T-cell (primary cell): ENCODE measurements around the gene EEF1A2. TPM values are rescaled to one million over a fixed set of nuclear protein-coding genes. Genes with fewer than 3 reads are reported as not detected.

ENCODE experiments used
- ATAC-seq, 4 experiments: fragments of 200-7000 bp in 3 of 4; fragments of 150-1000 bp in 1 of 4; cut with Tn5 transposase; replicated peaks in 1 of 4; 1 replicate in 3 of 4; 2 replicates in 1 of 4; pipeline ENCODE4 v1.10.0; 2021; ENCODE audit warnings: moderate library complexity in 3 of 4, mild to moderate bottlenecking in 2 of 4, moderate number of reproducible peaks in 1 of 4
- CTCF ChIA-PET, 2 donors: fragments of 300-600 bp; sonication (Branson Sonifier 250); formaldehyde crosslinking; loops; one replicate each; lab custom pipeline; 2022; ENCODE audit warnings: antibody characterized with exemption in 2 of 2; lab: Charles Lee
- POLR2A ChIA-PET, 2 donors: fragments of 300-600 bp; sonication (Branson Sonifier 250); formaldehyde crosslinking; loops; one replicate each; lab custom pipeline; 2022; ENCODE audit warnings: antibody characterized with exemption in 2 of 2; lab: Charles Lee
- DNase-seq, 35 experiments: peaks; one replicate each; pipeline versions ENCODE4 v3.0.0 to v3.0.0-alpha.2; 2013 to 2023
- H3K27ac ChIP-seq: one replicate; pipeline ENCODE4 v1.5.1; 2013; ENCODE audit warnings: low read length
- H3K27me3 ChIP-seq, 2 experiments: replicated peaks in 1 of 2; 1 replicate in 1 of 2; 2 replicates in 1 of 2; pipeline versions ENCODE4 v1.6.1 to v1.7.0; 2013; ENCODE audit warnings: low read length in 1 of 2, mixed read lengths in 1 of 2; ENCODE audit not compliant: control insufficient read depth in 2 of 2, insufficient read depth in 2 of 2; ENCODE audit errors: extremely low read depth in 1 of 2
- H3K36me3 ChIP-seq, 2 donors: 1 replicate in 1 of 2; 2 replicates in 1 of 2; pipeline versions ENCODE4 v1.6.1 to v1.7.0; 2013; ENCODE audit warnings: low read length in 1 of 2; ENCODE audit not compliant: control insufficient read depth in 2 of 2, insufficient read depth in 1 of 2; ENCODE audit errors: extremely low read depth in 1 of 2
- H3K4me1 ChIP-seq, 2 experiments: 1 replicate in 1 of 2; 2 replicates in 1 of 2; pipeline versions ENCODE4 v1.6.1 to v1.7.0; 2013; ENCODE audit warnings: low read length in 2 of 2, mixed read lengths in 1 of 2; ENCODE audit not compliant: insufficient read depth in 2 of 2, control insufficient read depth in 1 of 2; ENCODE audit errors: extremely low read depth in 1 of 2
- H3K4me3 ChIP-seq, 2 donors: 1 replicate in 1 of 2; 2 replicates in 1 of 2; pipeline versions ENCODE4 v1.5.1 to v1.7.0; 2013; ENCODE audit warnings: mild to moderate bottlenecking in 2 of 2, low read length in 1 of 2, moderate library complexity in 1 of 2; ENCODE audit not compliant: control insufficient read depth in 1 of 2; ENCODE audit errors: extremely low read depth in 1 of 2
- H3K9me3 ChIP-seq: 2 replicates; pipeline ENCODE4 v1.7.0; 2013
- H3K27ac Mint-ChIP-seq, 2 donors: one replicate each; pipeline ENCODE4 v1.8.0; 2020 to 2021; ENCODE audit warnings: mild to moderate bottlenecking in 2 of 2, mixed read lengths in 2 of 2
- H3K27me3 Mint-ChIP-seq, 2 donors: one replicate each; pipeline ENCODE4 v1.8.0; 2021 to 2022; ENCODE audit warnings: mixed read lengths in 2 of 2
- H3K36me3 Mint-ChIP-seq: one replicate; pipeline ENCODE4 v1.8.0; 2021; ENCODE audit warnings: mixed read lengths
- H3K4me1 Mint-ChIP-seq, 3 donors: one replicate each; pipeline ENCODE4 v1.8.0; 2020 to 2022; ENCODE audit warnings: mixed read lengths in 3 of 3, mild to moderate bottlenecking in 1 of 3
- H3K4me3 Mint-ChIP-seq, 3 donors: one replicate each; pipeline ENCODE4 v1.8.0; 2020 to 2022; ENCODE audit warnings: mild to moderate bottlenecking in 3 of 3, mixed read lengths in 3 of 3, moderate library complexity in 3 of 3
- H3K9me3 Mint-ChIP-seq, 3 donors: one replicate each; pipeline ENCODE4 v1.8.0; 2020 to 2022; ENCODE audit warnings: mixed read lengths in 3 of 3
- WGBS: methylation state at CpG from one replicate; pipeline ENCODE4 v1.1.5; 2013; ENCODE audit warnings: missing lambda C conversion rate; ENCODE audit not compliant: insufficient coverage; 5-methylcytosine and 5-hydroxymethylcytosine counted together
- total RNA-seq, 35 experiments: library from RNA in 6 of 35; stranded (reverse) in 6 of 35; fragments of 120-200 nt in 1 of 35; gene quantifications; one replicate each; pipeline versions ENCODE4 v1.2.1 to v1.2.4 and lab custom pipeline; 2013 to 2026

Gene EEF1A2
- total RNA-seq, 5 donors from 2014 or later (not counting 1 experiment from before 2014, with no cell fraction given), result 0.50 to 3.1 (median 1.1) TPM

- Histone ChIP-seq H3K9me3 (no peaks in the 10 kb centered on the region), H3K4me3 (no peak overlapping the region), H3K4me1 (peaks cover 0 to 4% of the 10 kb centered on the region in 2 experiments), H3K27ac (no peak overlapping the region), H3K36me3 (no peaks in the 10 kb centered on the region), H3K27me3 (peaks cover 0 to 52% of the 10 kb centered on the region in 2 experiments)
- Mint-ChIP-seq H3K27ac (no peak overlapping the region), H3K4me1 (peaks cover under 1 to 2% (median under 1%) of the 10 kb centered on the region in 3 donors), H3K36me3 (no peaks in the 10 kb centered on the region), H3K9me3 (peaks cover 0 to 4% (median 0%) of the 10 kb centered on the region in 3 donors), H3K4me3 (no peak overlapping the region), H3K27me3 (peaks cover 10 to 17% of the 10 kb centered on the region in 2 donors)
- 57% methylated on average over 5 of the region's 16 CpGs for WGBS
- no peak for DNase-seq
- ChIA-PET CTCF (no interaction called here), POLR2A (interaction anchor here in 1 of 2 donors (0.6 kb wide), 1 partner anchor 166 kb away, joined by 6 read pairs; no protein-coding TSS in a partner anchor)
- no peak for ATAC-seq
These were observed 51.6 kb downstream of the EEF1A2 start for GRCh38 chr20:63447320-63447719.

DNA sequence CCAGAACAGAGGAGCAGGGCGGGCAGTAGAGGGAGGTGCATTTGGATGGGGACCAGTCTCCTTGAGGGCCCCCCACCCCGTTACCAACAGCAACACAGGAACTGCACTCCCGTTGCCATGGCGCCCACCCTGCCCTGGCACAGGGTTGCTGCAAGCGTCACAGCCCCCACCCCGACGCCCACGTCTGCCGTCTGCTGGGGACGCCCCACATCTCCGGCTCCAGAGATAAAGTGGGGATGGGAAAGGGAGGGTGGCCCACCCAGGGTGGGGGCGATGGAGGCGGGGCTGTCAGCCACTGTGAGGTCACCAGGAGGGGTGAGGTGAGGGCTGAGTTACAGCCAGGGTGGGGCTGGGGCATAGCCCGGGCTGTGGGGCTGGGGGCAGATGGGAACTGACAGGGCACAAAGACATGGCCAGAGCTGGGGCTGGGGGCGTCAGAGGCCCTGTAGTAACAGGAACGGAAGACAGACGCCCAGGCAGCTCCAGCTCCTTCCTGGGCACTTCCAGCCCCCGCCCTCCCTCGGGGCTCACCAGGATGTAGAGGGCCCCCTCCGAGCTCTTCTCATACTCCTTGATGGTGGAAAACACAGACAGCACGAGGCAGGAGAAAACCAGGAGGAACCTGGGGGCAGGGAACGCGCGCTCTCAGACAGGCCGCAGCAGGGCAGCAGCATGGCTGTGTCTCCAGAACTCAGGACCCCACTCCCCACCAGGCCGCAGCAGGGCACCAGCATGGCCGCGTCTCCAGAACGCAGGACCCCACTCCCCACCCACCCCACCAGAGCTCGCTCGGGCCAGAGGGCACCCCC, 52.5 kb downstream of the EEF1A2 start:
- Histone ChIP-seq H3K4me3 (no peak overlapping the region), H3K9me3 (no peaks in the 10 kb centered on the region), H3K36me3 (no peaks in the 10 kb centered on the region), H3K27me3 (peaks cover 0 to 55% of the 10 kb centered on the region in 2 experiments), H3K4me1 (peaks cover 0 to 13% of the 10 kb centered on the region in 2 experiments), H3K27ac (no peak overlapping the region)
- DNase-seq (no peak), ATAC-seq (peak in 1 of 4 experiments; percentile 27)
- Mint-ChIP-seq H3K9me3 (peaks cover 0 to 4% (median 0%) of the 10 kb centered on the region in 3 donors), H3K27me3 (peaks cover 10 to 16% of the 10 kb centered on the region in 2 donors), H3K4me3 (no peak overlapping the region), H3K36me3 (no peaks in the 10 kb centered on the region), H3K4me1 (peaks cover 9 to 11% (median 10%) of the 10 kb centered on the region in 3 donors), H3K27ac (no peak overlapping the region)
- POLR2A ChIA-PET, result no interaction called here
- 58% methylated on average over 24 of the region's 31 CpGs for WGBS
- CTCF ChIA-PET, result no interaction called here

- ChIA-PET CTCF (no interaction called here), POLR2A (no interaction called here)
- Mint-ChIP-seq H3K27me3 (peaks cover 10 to 17% of the 10 kb centered on the region in 2 donors), H3K27ac (no peak overlapping the region), H3K4me3 (no peak overlapping the region), H3K9me3 (peaks cover 0 to 4% (median 0%) of the 10 kb centered on the region in 3 donors), H3K36me3 (no peaks in the 10 kb centered on the region), H3K4me1 (peaks cover 13 to 15% (median 14%) of the 10 kb centered on the region in 3 donors)
- 70% methylated on average over 14 of the region's 15 CpGs for WGBS
- H3K36me3 ChIP-seq, result no peaks in the 10 kb centered on the region
- H3K9me3 ChIP-seq, result no peaks in the 10 kb centered on the region
- peaks cover 2 to 24% of the 10 kb centered on the region in 2 experiments for H3K4me1 ChIP-seq
- ATAC-seq (no peak), DNase-seq (no peak)
- H3K4me3 ChIP-seq, result no peak overlapping the region
- no peak overlapping the region for H3K27ac ChIP-seq
- H3K27me3 ChIP-seq, result peaks cover 0 to 63% of the 10 kb centered on the region in 2 experiments
These were observed 53.7 kb downstream of the EEF1A2 start for GRCh38 chr20:63445075-63445734.

GRCh38 chr20:63444548-63444947, 54.3 kb downstream of the EEF1A2 start:
- DNase-seq (no peak), ATAC-seq (no peak)
- CTCF ChIA-PET, result no interaction called here
- H3K27ac ChIP-seq, result no peak overlapping the region
- H3K4me1 Mint-ChIP-seq, result peaks cover 13 to 15% (median 14%) of the 10 kb centered on the region in 3 donors
- H3K36me3 ChIP-seq, result no peaks in the 10 kb centered on the region
- no peak overlapping the region for H3K4me3 Mint-ChIP-seq
- H3K27me3 ChIP-seq, result peaks cover 0 to 65% of the 10 kb centered on the region in 2 experiments
- no peaks in the 10 kb centered on the region for H3K9me3 ChIP-seq
- H3K4me3 ChIP-seq, result no peak overlapping the region
- WGBS, result 96% methylated on average over 17 of the region's 24 CpGs
- H3K9me3 Mint-ChIP-seq, result peaks cover 0 to 4% (median 0%) of the 10 kb centered on the region in 3 donors
- POLR2A ChIA-PET, result no interaction called here
- H3K27ac Mint-ChIP-seq, result no peak overlapping the region
- peaks cover 2 to 25% of the 10 kb centered on the region in 2 experiments for H3K4me1 ChIP-seq
- peaks cover 10 to 17% of the 10 kb centered on the region in 2 donors for H3K27me3 Mint-ChIP-seq
- H3K36me3 Mint-ChIP-seq, result no peaks in the 10 kb centered on the region

- ATAC-seq, result no peak
These were observed 55.1 kb downstream of the EEF1A2 start for GRCh38 chr20:63443606-63444395.

More at GRCh38 chr20:63443606-63444395, 55.1 kb downstream of the EEF1A2 start:
- Mint-ChIP-seq H3K4me1 (peaks cover 13 to 15% (median 14%) of the 10 kb centered on the region in 3 donors), H3K36me3 (no peaks in the 10 kb centered on the region), H3K27me3 (peaks cover 10 to 15% of the 10 kb centered on the region in 2 donors), H3K27ac (no peak overlapping the region), H3K9me3 (peaks cover 0 to 4% (median 0%) of the 10 kb centered on the region in 3 donors), H3K4me3 (no peak overlapping the region)
- no peaks in the 10 kb centered on the region for H3K9me3 ChIP-seq
- ChIA-PET CTCF (no interaction called here), POLR2A (no interaction called here)
- no peak for DNase-seq
- H3K27me3 ChIP-seq, result peaks cover 0 to 65% of the 10 kb centered on the region in 2 experiments
- peaks cover 2 to 25% of the 10 kb centered on the region in 2 experiments for H3K4me1 ChIP-seq
- H3K4me3 ChIP-seq, result no peak overlapping the region
- no peak overlapping the region for H3K27ac ChIP-seq
- H3K36me3 ChIP-seq, result no peaks in the 10 kb centered on the region
- 93% methylated on average over 15 of the region's 25 CpGs for WGBS
